ENCODE measurements around the gene SF3B6.
A peak's percentile ranks its signal among the peaks of the same experiment; 100 is the strongest.
"Not testable (repeated sequence)": the region's sequence is repeated elsewhere in the genome, so short reads cannot be mapped to it uniquely, and the experiment has no call there.

The SF3B6 gene

DNA sequence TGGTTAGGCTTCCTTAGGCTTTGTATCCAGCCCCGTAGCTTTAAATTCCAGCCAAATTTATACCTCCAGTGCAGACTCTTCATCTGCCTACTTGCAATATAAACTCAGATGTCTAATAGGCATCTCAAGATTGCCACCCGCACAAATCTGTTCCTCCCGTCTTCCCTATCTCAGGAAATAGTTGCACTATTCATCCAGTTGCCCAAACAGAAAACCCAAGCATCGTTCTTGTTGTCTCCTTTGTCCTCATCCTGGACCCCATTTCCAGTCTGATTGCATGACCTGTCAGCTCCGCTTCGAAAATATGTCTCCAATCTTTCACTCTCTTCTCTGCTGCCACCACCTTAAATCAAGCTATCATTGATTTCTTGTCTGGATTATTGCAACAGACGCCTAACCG is 24.3 kb downstream of the SF3B6 start:
- no peak for DNase-seq (ENCODE audit: low read depth in 2 of 2)

DNA sequence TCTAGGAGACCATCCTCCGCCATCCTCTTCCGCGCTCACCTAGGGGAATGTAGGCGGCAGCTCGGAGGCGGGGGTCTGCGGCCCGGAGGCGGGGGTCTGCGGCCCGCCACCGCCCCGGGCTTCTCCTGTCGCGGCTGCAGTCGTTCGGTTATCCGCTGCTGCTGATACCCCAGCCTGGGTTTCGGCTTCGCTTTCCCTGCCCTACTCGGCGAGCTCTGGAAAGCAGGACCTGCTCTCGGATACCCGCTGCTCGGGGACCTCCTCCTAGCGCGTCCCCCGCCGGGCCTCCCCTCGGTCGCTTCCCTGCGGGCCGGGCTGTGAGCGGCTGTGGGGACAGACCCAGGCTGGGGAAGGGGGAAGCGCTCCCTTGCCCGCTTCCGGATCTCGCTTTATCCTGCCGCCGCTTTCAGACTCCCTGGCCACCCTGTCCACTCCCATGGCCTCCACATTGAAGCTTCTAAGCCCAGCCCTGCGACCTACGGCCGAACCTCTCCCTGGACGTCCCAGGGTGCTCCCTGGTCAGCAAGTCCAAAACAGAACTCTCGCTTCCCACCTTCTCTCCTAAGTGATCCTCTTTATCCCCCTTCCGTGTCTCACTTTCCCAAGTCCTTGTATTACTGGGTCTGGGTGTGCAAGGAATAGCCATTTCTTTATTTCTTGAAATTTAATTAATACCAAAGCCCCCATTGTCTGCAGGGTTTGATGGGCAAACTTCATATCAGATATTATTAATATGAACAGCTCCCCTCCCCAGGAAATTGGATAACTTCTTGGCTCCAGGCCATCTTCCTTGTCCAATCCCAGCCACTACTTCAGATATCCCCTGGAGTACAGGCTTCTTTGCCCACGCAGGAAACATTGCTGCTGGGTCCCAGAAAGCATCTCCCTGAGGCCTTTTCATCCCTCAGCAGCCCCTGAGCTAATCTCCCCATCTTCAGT is 25.8 kb downstream of the SF3B6 start:
- DNase-seq (ENCODE audit: low read depth in 2 of 2), result no peak

DNA sequence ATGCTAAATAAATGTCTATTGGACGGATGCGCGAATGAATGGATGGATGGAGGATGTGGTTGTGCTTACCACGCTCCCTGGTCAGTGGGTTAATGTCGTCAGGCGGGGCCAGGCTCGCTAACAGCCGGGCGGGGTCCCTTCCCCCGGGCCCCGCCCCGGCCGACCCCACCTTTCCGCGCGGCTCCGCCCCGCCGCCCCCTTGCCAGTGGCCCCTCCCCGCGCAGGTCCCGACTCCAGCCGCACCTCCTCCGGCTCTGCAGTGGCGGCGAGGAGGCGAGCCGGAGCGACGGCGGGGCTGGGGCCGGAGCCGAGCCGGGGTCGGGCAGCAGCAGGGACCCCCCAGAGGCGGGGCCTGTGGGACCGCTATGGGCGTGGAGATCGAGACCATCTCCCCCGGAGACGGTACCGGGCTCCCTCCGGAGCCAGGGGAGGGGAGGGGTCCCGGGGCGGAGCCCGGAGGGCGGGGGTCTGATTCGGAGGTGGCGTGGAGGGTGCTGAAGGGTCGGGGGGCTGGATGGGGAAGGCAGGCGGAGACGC is 26.6 kb downstream of the SF3B6 start, which contains the start of gene FKBP1B:
TSS of gene FKBP1B (plus strand) at position 257 of the 537 bp plus-strand sequence. CDS start at position 366, 109 bp downstream.
- DNase-seq (ENCODE audit: low read depth in 2 of 2), result peak in 1 of 2 donors; percentile 23

DNA sequence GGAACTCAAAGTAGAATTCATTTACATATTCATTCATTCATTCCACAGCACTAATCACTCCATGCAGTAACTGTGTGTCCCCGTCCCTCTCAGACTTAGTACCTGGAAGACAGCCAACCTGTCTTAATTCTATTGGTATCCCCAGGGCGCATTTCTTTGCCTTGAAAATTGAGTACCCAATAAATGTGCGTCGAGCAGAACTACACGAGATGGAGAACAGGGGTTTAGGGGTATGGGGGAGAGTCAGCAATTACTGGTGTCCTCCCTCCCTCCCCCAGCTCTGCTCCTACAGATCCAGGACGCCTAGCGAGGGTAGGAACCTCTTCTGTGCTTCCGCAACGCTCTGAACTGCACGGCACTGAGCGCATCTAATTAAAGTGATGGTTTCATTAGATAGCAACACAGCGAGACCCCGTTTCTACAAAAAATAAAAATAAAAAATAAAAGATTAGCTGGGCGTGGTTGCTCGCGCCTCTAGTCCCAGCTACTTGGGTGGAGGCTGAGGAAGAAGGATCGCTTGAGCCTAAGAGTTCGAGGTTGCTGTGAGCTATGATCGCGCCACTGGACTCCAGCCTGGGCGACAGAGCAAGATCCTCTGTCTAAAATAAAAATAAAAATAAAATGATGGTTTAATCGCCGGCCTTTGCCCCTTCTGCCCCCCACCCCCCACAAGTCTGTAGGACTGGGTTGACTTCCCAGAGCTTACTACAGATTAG is 27.2 kb downstream of the SF3B6 start:
- DNase-seq (ENCODE audit: low read depth in 2 of 2), result no peak

DNA sequence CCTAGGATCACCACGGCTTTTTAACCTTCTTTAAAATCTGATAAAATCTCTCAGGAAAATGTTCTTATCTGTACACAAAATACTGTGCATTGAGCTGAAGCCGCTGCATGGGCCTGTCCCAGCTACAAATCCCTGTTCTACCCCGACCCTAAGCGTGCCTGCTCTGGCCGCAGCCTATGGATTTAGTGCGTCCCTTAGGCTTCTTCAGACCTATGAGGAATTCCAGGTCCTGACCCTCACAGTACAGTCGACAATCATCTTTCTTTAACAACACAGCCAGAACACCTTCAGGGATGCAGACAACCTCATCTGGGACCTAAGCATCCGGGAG is 28.5 kb downstream of the SF3B6 start:
- no peak for DNase-seq (ENCODE audit: low read depth in 2 of 2)

DNA sequence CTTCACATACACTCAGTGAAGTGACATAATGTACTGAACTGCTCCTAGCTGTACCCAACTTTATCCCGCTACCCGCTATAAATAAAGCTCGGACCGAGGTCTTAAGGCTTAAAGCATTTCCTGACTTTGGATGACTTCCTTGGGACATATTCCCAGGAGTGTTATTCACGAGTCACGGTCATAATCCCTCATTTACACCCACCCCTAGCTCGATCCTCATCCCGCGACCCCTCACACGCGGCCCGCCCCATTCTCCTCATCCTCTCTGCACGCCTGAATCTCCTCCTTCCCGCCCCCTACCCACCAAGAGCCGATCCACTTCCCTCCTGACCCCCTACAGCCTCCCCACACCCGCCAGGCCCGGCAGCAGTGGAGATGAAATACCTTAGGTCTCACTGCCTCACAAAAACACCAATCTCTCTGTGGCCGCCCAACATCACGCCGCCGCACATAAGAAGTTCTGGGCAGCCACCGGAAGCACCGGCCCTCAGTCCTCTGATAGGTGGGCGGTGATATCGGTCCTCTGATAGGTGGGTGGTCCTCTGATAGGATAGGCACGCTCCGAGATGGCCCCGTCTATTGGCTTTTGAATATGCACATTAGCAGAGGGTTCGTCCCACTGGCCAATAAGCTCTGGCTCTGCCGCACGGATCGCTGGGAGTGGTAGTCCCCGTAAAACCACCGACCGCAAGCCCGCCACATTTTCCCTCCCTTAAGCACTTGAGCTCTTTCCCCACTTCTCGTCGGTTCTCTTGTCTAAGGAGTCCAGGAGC is 29.0 kb downstream of the SF3B6 start, which contains the start of gene WDCP:
TSS of gene WDCP (minus strand) at position 462 of the 773 bp plus-strand sequence. CDS start 7,897 bp downstream, outside the sequence.
- DNase-seq (ENCODE audit: low read depth in 2 of 2), result peak; percentile 84 to 88

DNA sequence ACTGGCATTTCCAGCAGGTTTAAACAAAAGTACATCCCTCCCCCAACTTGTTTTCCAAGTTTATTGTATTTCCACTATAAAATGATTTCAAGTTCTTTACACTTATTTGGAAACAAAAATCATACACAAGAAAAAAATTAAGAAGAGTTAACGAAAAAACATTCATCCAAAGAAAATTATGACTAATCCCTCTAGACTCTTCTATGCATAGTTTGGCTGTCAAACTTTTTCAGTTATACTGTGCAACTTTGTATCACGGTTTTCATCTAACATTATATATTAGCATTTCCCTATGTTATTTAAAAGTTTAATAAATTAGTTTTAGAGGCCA is 29.6 kb downstream of the SF3B6 start:
- DNase-seq (ENCODE audit: low read depth in 2 of 2), result no peak

DNA sequence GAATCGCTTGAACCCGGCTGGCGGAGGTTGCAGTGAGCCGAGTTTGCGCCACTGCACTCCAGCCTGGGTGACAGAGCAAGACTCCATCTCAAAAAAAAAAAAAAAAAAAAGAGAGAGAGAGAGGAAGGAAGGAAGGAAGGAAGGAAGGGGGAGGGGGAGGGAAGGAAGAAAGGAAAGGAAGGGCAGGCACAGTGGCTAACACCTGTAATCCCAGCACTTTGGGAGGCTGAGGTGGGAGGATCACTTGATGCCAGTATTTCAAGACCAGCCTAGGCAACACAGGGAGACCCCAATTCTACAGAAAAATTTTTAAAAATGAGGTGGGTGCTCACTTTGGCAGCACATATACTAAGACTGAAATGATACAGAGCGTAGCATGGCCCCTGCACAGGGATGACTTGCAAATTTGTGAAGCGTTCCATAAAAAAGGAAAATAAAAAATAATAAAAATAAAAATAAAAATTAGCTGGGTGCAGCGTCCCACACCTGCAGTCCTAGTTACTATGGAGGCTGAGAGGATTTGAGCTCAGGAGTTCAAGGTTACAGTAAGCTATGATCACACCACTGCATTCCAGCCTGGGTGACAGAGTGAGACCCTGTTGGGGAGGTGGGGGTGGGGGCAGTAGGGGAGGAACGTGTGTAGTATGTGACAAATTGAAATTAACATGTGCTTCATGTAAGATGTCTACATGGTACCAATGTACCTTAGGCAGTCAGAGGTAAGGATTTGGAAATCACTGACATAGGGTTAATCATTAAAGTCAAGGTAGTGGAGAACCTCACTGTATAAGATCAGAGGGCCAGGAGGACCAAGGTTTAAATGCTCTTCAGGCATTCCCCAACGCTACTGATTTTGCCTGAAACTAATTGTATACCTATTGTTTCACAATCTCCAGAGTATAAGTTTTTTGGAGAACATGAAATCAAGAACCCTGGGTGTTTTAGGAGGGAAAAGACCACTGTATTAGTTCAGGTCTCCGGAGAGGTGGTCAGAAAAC is 30.3 kb downstream of the SF3B6 start:
- DNase-seq (ENCODE audit: low read depth in 2 of 2), result no peak

DNA sequence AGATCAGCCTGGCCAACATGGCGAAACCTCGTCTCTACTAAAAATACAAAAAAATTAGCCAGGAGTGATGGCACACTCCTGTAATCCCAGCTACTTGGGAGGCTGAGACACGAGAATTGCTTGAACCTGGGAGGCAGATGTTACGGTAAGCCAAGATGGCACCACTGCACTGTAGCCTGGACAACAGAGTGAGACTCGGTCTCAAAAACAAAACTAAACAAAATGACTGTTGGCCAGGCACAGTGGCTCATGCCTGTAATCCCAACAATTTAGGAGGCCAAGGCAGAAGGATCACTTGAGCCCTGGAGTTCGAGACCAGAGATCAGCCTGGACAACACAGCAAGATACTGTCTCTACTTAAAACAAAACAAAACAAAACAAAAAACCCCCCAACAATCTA is 33.0 kb downstream of the SF3B6 start:
- DNase-seq (ENCODE audit: low read depth in 2 of 2), result not testable (repeated sequence)

DNA sequence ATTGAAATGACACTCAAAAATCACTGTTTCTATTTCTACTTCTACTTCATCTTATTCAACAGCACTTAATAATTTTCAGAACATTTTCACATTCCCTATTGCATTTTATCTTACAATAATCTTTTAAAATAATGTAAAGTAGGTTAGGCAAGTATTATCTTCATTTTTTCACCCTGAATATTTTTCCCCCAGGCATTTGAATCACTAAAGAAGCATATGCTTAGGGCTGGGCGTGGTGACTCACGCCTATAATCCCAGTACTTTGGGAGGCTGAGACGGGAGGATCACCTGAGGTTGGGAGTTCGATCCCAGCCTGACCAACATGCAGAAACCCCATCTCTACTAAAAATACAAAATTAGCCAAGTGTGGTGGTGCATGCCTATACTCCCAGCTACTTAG is 35.6 kb downstream of the SF3B6 start:
- no peak for DNase-seq (ENCODE audit: low read depth in 2 of 2)

DNA sequence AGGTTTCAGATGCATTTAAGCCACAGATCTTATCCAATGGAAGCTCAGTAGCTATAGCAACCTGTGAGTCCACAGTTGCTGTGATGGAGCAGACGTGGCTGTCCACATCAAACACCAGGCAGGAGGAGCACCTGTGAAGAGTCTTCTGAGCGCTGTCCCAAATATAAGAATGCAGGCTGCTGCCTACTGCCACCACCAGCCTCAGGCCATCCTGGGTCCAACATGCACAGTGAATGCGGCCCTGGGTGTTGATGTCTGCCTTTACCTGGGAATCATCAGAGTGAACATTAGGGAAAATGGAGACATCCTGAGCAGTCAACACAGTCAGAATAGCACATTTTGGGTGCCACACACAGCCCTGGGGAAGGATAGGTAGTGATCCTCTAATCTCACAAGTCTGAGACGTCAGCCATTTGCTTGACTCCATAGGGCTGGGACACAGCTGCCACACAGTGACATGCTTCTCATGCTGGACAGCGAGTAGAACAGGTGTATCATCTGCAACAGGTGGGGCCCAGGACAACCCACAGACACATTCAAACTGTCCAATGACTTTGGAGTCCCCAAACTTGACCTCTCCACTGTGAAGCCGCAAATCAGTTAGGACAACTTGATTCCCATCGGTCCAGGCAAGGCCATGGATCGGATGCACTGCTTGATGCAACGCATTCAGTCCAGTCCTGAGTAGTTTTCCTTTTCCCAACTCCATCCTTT is 37.2 kb downstream of the SF3B6 start:
- DNase-seq (ENCODE audit: low read depth in 2 of 2), result no peak

DNA sequence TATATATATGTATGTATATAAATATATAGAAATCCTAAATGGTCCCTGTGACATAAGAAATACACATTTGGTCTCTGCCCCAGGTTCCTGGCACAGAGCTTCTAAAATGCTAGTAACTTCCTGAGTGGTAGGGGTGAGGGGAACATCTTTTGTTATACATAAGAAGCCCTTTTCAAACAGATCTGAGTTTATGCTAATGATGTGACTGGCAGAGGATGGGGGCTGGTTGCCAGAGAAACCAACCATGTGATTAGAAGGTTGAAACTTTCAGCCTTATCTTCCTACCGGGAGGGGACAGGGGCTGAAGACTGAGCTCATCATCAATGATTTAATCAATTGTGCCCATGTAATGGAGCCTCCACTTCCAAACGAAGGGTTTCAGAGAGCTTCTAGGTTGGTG is 49.9 kb downstream of the SF3B6 start:
- no peak for DNase-seq (ENCODE audit: low read depth in 2 of 2)

DNA sequence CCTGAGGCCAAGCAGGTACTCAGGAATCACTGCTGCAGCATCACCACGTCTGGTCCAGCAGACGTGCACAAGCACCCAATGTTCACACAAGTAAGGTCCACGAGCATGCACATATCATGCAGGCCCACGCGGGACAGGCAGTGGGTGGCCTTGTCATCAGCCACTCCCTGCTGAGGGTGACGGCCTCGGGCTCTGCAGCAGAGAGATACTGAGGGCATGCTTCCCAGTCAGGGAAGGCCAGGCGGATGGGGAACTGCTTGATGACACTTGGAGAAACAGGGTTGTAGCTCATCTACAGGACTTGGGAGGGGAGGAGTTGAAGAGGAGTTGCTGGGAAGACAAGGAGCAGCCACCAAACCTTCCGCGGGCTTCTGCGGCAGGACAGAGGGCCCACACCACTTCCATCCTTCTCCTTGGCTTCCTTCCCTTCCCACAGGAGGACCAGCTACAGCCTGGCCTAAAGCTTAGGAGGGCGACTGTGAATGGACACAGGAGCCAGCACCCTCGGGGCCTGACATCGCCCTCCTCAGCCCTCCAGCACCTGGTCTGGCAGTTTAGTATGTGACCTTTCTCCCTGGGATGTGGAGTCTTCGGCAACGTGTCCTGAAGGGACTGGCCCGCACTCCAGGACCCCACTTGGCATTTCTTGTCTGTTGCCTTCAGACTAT is 51.0 kb downstream of the SF3B6 start:
- DNase-seq (ENCODE audit: low read depth in 2 of 2), result no peak

DNA sequence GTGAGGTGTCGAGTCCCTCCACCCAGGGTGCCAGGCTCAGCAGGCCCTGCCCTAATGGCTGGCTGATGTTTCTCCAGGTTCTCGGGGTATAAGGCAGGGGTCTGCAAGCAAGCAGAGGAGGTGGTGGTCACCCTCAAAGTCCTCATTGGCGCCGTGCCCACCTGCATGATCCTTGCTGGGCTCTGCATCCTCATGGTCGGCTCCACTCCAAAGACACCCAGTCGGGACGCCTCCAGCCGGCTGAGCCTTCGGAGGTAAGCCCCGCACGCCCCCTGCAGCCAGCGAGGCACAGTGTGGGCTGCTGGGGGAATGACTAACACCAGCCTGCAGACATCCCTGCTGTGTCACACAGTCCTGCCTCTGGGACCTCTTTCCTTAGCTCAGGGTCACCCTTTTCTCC is 52.1 kb downstream of the SF3B6 start:
- DNase-seq (ENCODE audit: low read depth in 2 of 2), result no peak

DNA sequence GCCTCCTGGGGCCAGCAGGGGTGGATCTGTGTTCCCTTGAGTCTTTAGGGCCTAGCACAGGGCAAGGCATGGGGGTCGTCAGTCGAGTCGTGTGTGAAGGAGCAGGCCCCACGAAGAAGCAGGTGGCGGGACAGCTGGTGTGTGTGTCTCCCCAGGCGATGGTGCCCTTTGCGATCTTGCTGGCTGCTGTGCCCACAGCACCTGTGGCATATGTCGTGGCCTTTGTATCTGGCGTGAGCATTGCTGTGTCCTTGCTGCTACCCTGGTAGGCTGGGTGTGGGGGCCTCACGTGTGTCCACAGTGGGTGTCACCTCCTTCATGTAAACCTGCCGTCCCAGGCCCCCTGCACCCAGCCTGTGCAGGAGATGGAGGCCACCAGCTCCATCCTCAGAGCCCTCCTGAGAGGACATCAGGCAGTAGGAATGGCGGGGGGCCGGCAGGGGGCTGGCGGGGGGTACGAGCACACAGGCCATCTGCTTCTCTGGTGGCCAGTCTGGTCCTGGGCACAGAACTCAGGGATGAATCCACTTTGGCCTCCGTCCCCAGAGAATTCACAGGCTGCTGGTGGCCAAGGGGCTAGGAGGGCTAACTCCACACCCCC is 53.1 kb downstream of the SF3B6 start:
- no peak for DNase-seq (ENCODE audit: low read depth in 2 of 2)

DNA sequence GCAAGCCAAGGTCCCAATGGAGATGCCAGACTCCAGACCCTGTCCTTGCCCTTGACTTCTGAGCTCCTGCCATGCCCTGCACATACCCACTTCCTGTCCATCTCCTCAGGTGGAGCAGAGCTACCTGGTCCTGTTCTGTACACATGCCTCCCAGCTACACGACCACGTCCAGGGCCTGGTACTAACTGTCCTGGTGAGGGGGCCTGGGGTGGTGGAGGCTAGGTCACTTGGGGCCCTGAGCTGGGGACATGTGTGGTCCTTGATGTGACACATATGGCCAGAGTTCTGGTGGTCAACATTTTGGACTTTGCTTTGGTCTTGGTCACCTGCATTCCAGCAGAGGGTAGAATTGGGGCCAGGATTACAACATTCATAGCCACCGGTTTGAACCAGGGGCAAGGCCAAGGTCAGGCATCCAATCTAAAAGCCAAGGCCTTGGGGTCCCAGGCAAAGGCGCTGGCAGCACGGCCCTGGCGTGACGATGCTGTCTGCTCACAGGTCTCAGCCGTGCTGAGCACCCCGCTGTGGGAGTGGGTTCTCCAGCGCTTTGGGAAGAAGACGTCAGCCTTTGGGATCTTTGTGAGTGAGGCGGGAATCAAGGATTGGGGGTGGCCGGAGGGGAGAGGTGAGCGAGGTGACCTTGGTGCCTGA is 53.7 kb downstream of the SF3B6 start:
- no peak for DNase-seq (ENCODE audit: low read depth in 2 of 2)

DNA sequence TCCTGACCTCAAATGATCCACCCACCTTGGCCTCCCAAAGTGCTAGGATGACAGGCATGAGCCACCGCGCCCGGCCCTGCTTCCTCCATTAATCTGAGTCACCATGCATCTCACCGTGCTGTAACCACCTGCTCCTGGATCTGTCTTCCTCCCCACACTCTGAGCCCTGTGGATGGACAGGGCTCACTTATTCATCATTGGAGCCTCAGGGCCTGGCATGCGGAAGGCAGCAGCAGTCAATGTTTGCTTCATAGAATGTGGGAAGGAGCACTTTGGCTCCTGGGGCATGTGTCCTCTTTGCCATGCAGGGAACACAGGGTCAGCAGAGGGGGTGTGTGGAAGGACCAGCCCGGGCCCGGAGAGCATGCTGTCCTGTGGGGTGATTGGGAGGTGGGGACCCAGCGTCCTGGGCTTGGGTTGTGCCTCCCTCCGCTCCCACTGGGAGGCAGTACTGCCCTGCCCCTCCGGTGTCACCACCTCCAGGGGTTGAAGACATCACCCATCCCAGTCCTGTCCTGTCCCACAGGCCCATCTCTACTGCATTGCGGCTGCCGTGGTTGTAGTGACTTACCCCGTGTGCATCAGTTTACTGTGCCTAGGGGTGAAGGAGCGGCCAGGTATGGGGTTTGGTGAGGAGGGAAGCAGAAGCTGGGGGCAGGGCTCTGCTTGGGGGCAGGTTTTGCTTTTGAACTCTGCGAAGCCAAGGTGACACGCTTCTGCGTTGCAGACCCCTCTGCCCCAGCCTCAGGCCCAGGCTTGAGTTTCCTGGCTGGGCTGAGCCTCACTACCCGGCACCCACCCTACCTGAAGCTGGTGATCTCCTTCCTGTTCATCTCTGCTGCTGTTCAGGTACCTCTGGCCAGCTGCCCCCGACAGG is 54.8 kb downstream of the SF3B6 start:
- no peak for DNase-seq (ENCODE audit: low read depth in 2 of 2)

DNA sequence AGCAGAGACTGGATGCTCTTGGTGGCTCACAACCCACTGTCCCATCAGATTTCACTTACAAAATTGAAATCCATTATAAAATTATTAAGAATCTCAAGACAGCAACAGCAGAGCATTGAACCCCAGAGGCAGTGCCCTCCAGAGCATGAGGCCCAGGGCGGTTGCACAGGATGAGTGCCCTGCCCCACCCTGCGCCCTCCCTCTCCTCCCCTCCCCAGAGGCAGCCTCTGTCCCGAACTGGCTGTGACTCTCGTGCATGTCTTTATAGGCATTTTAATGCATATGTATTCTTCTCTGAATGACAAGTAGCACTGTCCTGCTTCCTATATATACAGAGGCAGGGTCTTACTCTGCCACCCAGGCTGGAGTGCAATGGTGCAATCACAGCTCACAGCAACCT is 55.9 kb downstream of the SF3B6 start:
- DNase-seq (ENCODE audit: low read depth in 2 of 2), result no peak

All from stimulated activated CD8-positive, alpha-beta memory T cell treated with anti-CD3 and anti-CD28 coated beads, Interleukin-2, amount 100 ng/mL, for 1 hour (primary cell).